ENCODE data around the gene CNTNAP2. TPM values are rescaled to one million over a fixed set of nuclear protein-coding genes. Genes with fewer than 3 reads are reported as not detected.

The CNTNAP2 gene
- total RNA-seq, 1 experiment from 2014 or later: not detected

GRCh38 chr7:146645383-146645976 is 528.9 kb downstream of the CNTNAP2 start:
- in situ Hi-C loops (cut with HindIII; ENCODE audit: low sequenced_read_pairs): no loop called here

GRCh38 chr7:146647445-146647844 is 530.8 kb downstream of the CNTNAP2 start:
- DNase-seq (ENCODE audit: low spot score): no peak
- in situ Hi-C loops (cut with HindIII; ENCODE audit: low sequenced_read_pairs): no loop called here

More at GRCh38 chr7:146645383-146645976, 528.9 kb downstream of the CNTNAP2 start:
- DNase-seq (ENCODE audit: low spot score): no peak

- in situ Hi-C loops (cut with HindIII; ENCODE audit: low sequenced_read_pairs): no loop called here
- DNase-seq (ENCODE audit: low spot score): no peak
Measured at GRCh38 chr7:146652176-146652575, 535.6 kb downstream of the CNTNAP2 start.

GRCh38 chr7:146654048-146654447 is 537.4 kb downstream of the CNTNAP2 start:
- DNase-seq (ENCODE audit: low spot score): peak; percentile 82
- in situ Hi-C loops (cut with HindIII; ENCODE audit: low sequenced_read_pairs): no loop called here

DNA sequence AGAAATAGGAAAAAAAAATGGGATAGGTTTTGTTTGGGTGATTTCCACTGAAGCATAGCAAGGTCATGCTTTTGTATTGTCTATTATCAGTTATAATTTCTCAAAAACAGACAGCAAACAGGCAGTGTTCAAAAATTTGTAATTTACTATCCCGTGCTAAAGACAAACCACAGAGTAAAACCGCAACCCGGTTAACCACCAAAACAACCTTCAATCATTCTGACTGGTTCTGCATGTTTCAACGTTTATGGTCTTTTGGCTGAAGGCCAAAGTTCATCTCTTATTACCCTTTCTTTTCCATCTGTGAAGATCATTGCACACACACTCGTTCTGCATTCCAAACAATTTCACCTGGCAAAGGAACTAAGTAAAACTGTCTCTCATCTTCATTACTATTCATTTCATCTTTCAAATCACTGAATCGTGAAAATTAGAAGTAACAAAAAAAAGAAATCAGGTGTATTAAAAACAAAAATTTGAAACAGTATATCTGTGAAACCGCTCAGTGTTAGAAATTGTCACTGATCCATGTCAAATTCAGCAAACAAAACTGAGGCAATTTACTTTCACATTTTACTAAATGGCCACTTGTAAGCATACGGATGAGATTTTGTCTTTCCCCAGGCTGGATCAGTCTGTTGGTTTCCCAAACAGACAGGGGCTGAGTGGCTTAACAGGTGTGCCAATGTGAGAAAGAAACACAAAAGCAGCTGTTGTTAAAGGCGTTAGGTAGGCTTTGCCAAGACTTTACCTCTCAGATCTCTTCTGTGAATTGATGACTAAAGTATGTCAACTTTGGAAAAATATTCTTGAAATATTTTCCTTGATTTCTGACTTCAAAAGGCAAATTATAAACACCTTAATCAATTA is 539.6 kb downstream of the CNTNAP2 start:
- in situ Hi-C loops (cut with HindIII; ENCODE audit: low sequenced_read_pairs): no loop called here
- no peak for DNase-seq (ENCODE audit: low spot score)

- no peak for DNase-seq (ENCODE audit: low spot score)
- in situ Hi-C loops (cut with HindIII; ENCODE audit: low sequenced_read_pairs): no loop called here
Measured at GRCh38 chr7:146656988-146657387, 540.4 kb downstream of the CNTNAP2 start.

DNA sequence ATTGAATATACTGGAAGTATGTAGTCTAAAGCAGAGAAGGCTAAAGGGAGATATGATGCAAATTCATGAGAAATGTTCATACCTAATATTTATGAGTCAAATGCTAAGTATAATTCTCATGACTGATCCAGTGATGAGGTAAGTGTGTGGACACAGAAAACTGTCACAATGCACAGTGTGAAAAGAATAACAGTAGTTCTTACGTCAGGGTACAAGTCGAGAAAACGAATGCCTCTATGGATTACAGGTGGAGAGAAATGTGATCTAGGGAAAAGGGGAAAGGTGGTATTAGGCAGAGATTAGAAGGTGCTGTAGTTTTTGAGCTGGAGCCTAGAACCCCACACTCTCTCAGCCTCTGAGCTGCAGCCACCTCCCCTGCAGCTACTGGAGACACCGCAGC is 542.0 kb downstream of the CNTNAP2 start:
- DNase-seq (ENCODE audit: low spot score): no peak
- in situ Hi-C loops (cut with HindIII; ENCODE audit: low sequenced_read_pairs): no loop called here

DNA sequence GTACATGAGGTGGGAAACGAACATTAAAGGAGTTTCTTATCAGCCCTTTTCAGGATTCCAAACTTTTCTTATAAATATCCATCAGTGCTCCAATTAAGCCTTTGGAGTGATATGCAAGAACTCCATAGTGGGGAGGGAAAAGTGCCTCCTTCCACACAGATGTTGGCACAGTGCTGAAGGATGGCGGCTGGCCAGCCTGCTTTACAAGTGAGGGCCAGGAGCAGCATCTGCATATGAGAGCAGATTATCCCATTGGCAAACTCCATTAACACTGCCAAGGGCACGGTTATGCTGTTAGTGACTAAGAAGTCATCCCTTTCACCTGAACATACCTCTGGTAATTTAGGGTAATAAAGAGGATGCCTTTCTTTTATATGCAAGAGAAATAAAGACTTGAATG is 543.1 kb downstream of the CNTNAP2 start:
- no peak for DNase-seq (ENCODE audit: low spot score)
- in situ Hi-C loops (cut with HindIII; ENCODE audit: low sequenced_read_pairs): no loop called here

GRCh38 chr7:146660839-146661238 is 544.2 kb downstream of the CNTNAP2 start:
- peak; percentile 32 for DNase-seq (ENCODE audit: low spot score)

GRCh38 chr7:146661435-146661834 is 544.8 kb downstream of the CNTNAP2 start:
- in situ Hi-C loops (cut with HindIII; ENCODE audit: low sequenced_read_pairs): no loop called here
- no peak for DNase-seq (ENCODE audit: low spot score)

More at GRCh38 chr7:146660839-146661238, 544.2 kb downstream of the CNTNAP2 start:
- in situ Hi-C loops (cut with HindIII; ENCODE audit: low sequenced_read_pairs): no loop called here

DNA sequence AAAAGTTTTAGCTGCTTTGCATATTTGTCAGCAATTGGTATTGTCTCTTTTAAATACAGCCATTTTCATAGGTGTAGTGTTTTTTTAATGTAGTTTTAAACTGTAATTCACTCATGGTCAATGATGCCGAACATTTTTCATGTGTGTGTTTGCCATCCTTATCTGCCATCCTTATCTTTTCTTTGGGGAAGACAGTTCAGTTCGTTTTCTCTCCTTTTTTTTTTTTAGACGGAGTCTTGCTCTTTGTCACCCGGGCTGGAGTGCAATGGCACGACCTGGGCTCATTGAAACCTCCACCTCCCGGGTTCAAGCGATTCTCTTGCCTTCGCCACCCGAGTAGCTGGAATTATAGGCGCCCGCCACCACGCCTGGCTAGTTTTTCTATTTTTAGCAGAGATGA is 545.3 kb downstream of the CNTNAP2 start:
- no peak for DNase-seq (ENCODE audit: low spot score)
- in situ Hi-C loops (cut with HindIII; ENCODE audit: low sequenced_read_pairs): no loop called here

- in situ Hi-C loops (cut with HindIII; ENCODE audit: low sequenced_read_pairs): no loop called here
- DNase-seq (ENCODE audit: low spot score): no peak
Measured at GRCh38 chr7:146665023-146665422, 548.4 kb downstream of the CNTNAP2 start.

GRCh38 chr7:146670532-146670931 is 553.9 kb downstream of the CNTNAP2 start:
- in situ Hi-C loops (cut with HindIII; ENCODE audit: low sequenced_read_pairs): no loop called here
- DNase-seq (ENCODE audit: low spot score): no peak

GRCh38 chr7:146681487-146681886 is 564.9 kb downstream of the CNTNAP2 start:
- in situ Hi-C loops (cut with HindIII; ENCODE audit: low sequenced_read_pairs): no loop called here
- no peak for DNase-seq (ENCODE audit: low spot score)

DNA sequence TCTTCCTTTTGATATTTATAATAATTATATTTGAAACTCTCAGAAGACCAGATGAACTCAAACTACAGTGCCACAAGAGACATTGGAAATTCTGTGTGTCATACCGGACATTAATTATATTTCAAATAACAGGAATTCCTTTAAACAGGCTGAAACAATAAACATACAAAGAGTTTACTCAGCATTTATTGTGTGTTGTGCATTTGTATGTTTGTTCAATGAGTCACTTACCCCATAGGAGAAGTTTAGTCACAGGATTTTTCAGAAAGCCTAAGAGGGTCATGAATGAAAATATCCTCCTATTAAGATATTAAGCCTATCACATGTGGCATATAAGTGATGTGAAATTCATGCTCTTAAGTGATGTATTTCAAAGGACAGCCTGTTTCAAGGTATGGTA is 566.8 kb downstream of the CNTNAP2 start:
- in situ Hi-C loops (cut with HindIII; ENCODE audit: low sequenced_read_pairs): no loop called here
- no peak for DNase-seq (ENCODE audit: low spot score)

DNA sequence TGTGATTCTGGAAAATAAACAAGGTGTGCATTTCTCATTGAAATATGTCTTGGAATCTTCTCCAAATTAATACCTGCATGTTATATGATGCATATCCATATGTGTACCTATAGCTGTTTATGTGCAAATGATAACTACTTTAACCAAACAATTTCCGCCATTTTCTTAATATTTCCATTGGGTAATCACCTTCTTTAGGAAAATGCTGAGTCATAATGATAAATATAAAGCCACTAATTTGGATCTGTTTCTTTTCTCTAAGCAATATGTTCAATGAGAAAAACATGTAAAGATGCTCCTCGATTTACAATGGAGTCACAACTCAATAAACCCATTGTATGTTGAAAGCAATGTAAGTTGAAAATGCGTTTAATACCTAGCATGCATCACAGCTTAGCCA is 574.4 kb downstream of the CNTNAP2 start:
- in situ Hi-C loops (cut with HindIII; ENCODE audit: low sequenced_read_pairs): no loop called here
- DNase-seq (ENCODE audit: low spot score): no peak

DNA sequence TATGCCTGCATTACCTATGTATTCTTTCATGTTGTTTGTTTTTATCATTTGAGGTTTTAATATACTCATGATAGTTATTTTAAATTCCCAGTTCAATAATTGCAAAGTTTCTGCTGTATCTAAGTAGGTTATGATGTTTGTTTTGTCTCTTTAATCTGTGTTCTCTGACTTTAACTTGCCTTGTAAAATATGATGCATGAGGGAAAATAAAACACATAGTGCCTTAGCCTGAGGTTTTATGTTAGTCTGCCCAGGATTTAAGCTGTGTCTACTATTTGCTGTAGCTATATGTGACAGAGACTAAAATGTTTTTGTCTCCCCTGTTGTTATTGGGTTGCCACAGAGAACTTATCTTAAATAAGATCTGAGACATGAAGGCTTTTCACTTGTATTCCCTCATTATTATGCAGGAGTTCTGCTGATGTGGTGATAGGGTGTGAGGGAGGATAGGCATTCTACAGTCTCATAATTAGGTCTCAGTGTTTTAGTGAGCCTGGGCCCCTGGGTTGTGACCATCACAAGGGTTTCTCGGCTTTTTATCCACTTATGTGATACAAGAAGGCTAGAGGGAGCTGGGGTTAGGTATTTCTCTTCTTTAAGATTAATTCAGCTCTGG is 582.5 kb downstream of the CNTNAP2 start:
- no peak for DNase-seq (ENCODE audit: low spot score)
- in situ Hi-C loops (cut with HindIII; ENCODE audit: low sequenced_read_pairs): no loop called here

DNA sequence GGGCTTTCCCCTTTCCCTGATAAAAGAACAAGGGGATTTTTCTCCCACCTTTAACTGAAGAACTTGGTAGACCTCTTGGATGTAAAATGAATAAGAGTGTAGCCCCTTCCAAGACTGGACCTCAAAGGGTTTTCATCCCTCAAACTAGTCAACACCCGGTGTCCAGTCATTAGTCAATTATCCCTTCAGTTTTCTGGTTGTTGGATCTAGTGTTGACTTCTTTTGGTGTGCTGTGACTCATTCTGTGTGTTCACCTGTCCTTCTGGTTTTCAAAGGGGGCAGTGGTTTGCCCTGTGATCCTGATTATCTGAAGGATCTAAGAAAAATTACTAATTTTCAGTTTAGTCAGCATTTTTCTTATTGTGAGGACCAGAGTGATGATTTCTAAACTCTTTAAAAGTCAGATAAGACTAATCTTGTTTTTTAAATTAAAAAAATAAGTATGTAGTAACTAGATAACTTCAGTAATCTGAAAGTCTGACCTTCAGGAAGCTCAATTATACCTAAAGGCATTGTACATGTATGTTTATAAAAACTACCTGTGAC is 583.5 kb downstream of the CNTNAP2 start:
- in situ Hi-C loops (cut with HindIII; ENCODE audit: low sequenced_read_pairs): no loop called here
- DNase-seq (ENCODE audit: low spot score): no peak

- DNase-seq (ENCODE audit: low spot score): no peak
- in situ Hi-C loops (cut with HindIII; ENCODE audit: low sequenced_read_pairs): no loop called here
Measured at GRCh38 chr7:146701166-146701565, 584.6 kb downstream of the CNTNAP2 start.

DNA sequence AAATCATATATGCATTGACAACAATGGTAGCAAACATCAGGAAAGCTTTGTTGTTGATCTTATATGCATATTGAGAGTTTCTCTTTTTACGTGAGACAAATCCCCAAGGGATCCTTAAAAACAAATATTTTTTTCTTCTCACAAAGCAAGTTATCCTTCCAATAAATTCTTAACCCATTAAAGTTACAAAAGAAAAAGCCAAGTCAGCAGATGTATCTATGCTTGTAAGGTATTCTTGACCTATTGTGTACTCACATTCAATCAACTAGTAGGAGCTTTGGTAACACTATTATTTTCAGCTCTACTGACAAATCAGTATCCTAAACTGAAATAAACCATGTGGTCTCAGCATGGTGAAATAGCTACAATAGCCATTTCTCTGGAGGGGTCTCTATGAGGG is 586.3 kb downstream of the CNTNAP2 start:
- in situ Hi-C loops (cut with HindIII; ENCODE audit: low sequenced_read_pairs): no loop called here
- no peak for DNase-seq (ENCODE audit: low spot score)
